ENCODE measurements around the gene TRIM7. TPM values are rescaled to one million over a fixed set of nuclear protein-coding genes. Genes with fewer than 3 reads are reported as not detected.
A peak's percentile ranks its signal among the peaks of the same experiment; 100 is the strongest.

TRIM7 gene
- total and polyA plus RNA-seq, 2 experiments from 2014 or later = 3.1 to 6.8 TPM

DNA sequence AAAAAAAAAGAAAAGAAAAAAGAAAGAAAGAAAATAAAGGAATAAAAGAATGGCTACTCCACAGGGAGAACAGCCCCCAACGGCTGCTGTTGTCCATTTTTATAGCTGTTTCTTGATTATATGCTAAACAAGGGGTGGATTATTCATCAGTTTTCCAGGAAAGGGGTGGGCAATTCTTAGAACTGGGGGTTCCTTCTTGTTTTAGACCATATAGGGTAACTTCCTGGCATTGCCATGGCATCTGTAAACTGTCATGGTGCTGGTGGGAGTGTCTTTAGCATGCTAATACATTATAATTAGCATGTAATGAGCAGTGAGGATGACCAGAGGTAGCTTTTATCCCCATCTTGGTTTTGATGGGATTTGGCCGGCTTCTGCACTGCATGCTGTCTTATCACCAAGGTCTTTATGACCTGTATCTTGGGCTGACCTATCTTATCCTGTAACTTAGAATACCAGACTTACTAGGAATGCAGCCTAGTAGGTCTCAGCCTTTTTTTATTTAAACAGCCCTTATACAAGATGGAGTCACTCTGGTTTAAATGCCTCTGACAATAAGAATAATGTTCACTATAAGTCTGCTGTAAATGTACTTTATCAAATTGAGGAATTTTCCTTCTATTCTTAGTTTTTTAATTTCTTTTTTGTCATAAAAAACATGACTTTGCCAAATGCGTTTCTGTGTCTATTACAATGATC, 28.6 kb downstream of the TRIM7 start:
- 66 to 67% methylated on average over 3 of the region's 3 CpGs for WGBS, 2 experiments (ENCODE audit: low coverage in 1 of 2, low lambda C conversion rate in 2 of 2, missing lambda C conversion rate in 2 of 2)
- 0 out of 2 replicates have a peak, but pooled peaks cover 8% of the 10 kb centered on the region for H3F3A ChIP-seq (ENCODE audit: insufficient read depth)
- TF ChIP-seq EZH2 (IDR thresholded peaks at IDR 0.05; ENCODE audit: insufficient read depth, poor library complexity, severe bottlenecking) (no peak), EZH2phosphoT487 (IDR thresholded peaks at IDR 0.05; ENCODE audit: insufficient read depth, low read depth) (no peak)
- H3K9me2 ChIP-seq (ENCODE audit: insufficient read depth) = no peaks in the 10 kb centered on the region
- H3K4me2 ChIP-seq (ENCODE audit: unreplicated experiment) = no peak overlapping the region
- no peak overlapping the region for H3K4me3 ChIP-seq
- in situ Hi-C loops (cut with MboI) = no loop called here
- H3K79me2 ChIP-seq (ENCODE audit: insufficient read depth) = no peaks in the 10 kb centered on the region
- no peaks in the 10 kb centered on the region for H3K4me1 ChIP-seq (ENCODE audit: insufficient read depth)
- no peaks in the 10 kb centered on the region for H3K36me3 ChIP-seq (ENCODE audit: low read depth)
- no peak overlapping the region for H2AFZ ChIP-seq
- H3K9ac ChIP-seq = no peak overlapping the region
- H3K27ac ChIP-seq = no peak overlapping the region
- H3K27me3 ChIP-seq (replicated peaks; ENCODE audit: insufficient read depth) = peaks cover 6% of the 10 kb centered on the region; the same call in 1 of the 2 replicates
- H4K20me1 ChIP-seq (ENCODE audit: insufficient read depth) = no peaks in the 10 kb centered on the region
- no peaks in the 10 kb centered on the region for H3K9me3 ChIP-seq (ENCODE audit: low read depth)
- no peak for DNase-seq

- Histone ChIP-seq H3K9ac (no peak overlapping the region), H3K27ac (no peak overlapping the region), H3K36me3 (ENCODE audit: low read depth) (no peaks in the 10 kb centered on the region), H3K27me3 (replicated peaks; ENCODE audit: insufficient read depth) (peaks cover 8% of the 10 kb centered on the region; the same call in 1 of the 2 replicates), H2AFZ (no peak overlapping the region; the same call in 1 of the 2 replicates), H3K4me3 (no peak overlapping the region), H3K4me2 (ENCODE audit: unreplicated experiment) (no peak overlapping the region), H3K9me3 (ENCODE audit: low read depth) (no peaks in the 10 kb centered on the region), H3K9me2 (ENCODE audit: insufficient read depth) (no peaks in the 10 kb centered on the region), H3K4me1 (ENCODE audit: insufficient read depth) (no peaks in the 10 kb centered on the region), H4K20me1 (ENCODE audit: insufficient read depth) (no peaks in the 10 kb centered on the region), H3K79me2 (ENCODE audit: insufficient read depth) (no peaks in the 10 kb centered on the region), H3F3A (ENCODE audit: insufficient read depth) (peaks cover 15% of the 10 kb centered on the region; the same call in 1 of the 2 replicates)
- DNase-seq = peak; percentile 34
- WGBS, 2 experiments (ENCODE audit: low coverage in 1 of 2, low lambda C conversion rate in 2 of 2, missing lambda C conversion rate in 2 of 2) = 15% methylated on average over 50 of the region's 50 CpGs
- no peak for TF ChIP-seq EZH2 (IDR thresholded peaks at IDR 0.05; ENCODE audit: insufficient read depth, poor library complexity, severe bottlenecking)
- TF ChIP-seq EZH2phosphoT487 (IDR thresholded peaks at IDR 0.05; ENCODE audit: insufficient read depth, low read depth) = no peak
- in situ Hi-C loops (cut with MboI) = no loop called here
These were observed 31.3 kb downstream of the TRIM7 start for GRCh38 chr5:181173420-181174342.

DNA sequence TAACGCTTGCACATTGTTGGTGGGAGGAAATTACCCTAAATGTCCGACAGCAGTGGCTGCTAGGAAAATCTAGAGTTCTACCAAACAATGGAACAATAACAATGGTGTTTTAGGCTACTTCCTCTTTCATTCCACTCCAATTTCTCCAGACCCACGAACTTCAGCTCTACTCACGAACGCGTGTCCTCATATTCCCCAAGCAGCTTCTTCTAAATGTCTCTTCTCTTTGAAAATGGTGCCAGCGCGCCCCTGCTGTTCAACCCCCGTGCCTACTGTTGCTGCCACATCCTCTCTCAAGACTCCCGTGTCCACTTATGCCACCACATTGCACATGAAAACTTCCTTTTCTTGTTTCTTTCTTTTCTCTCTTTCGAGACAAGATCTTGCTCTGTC, 32.0 kb downstream of the TRIM7 start:
- Histone ChIP-seq H2AFZ (no peak overlapping the region; the same call in 1 of the 2 replicates), H3K4me3 (no peak overlapping the region)
- in situ Hi-C loops (cut with MboI) = no loop called here

DNA sequence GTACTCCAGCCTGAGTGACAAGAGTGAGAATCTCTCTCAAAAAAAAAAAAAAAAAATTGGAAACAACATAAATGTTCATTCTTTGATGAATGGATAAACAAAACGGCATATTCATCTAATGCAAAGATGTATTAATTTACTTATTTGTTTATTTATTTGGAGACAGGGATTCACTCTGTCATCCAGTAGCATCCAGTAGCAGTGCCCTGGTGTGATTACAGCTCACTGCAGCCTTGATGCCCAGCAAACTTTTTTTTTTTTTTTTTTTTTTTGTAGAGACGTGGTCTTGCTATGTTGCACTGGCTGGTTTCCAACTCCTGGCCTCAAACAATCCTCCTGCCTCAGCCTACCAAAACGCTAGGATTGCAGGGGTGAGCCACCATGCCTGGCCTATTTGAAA, 33.2 kb downstream of the TRIM7 start:
- no peaks in the 10 kb centered on the region for H3K79me2 ChIP-seq (ENCODE audit: insufficient read depth)
- in situ Hi-C loops (cut with MboI) = no loop called here
- WGBS, 2 experiments (ENCODE audit: low coverage in 1 of 2, low lambda C conversion rate in 2 of 2, missing lambda C conversion rate in 2 of 2) = 14 to 23% methylated on average over 3 of the region's 3 CpGs
- H3K27me3 ChIP-seq (replicated peaks; ENCODE audit: insufficient read depth) = peaks cover 20% of the 10 kb centered on the region; the same call in 1 of the 2 replicates
- H3K27ac ChIP-seq = no peak overlapping the region
- H3K36me3 ChIP-seq (ENCODE audit: low read depth) = no peaks in the 10 kb centered on the region
- no peaks in the 10 kb centered on the region for H4K20me1 ChIP-seq (ENCODE audit: insufficient read depth)
- H3K4me2 ChIP-seq (ENCODE audit: unreplicated experiment) = no peak overlapping the region
- DNase-seq = no peak
- no peaks in the 10 kb centered on the region for H3K9me3 ChIP-seq (ENCODE audit: low read depth)
- H2AFZ ChIP-seq = no peak overlapping the region
- no peak overlapping the region for H3K9ac ChIP-seq
- TF ChIP-seq EZH2phosphoT487 (IDR thresholded peaks at IDR 0.05; ENCODE audit: insufficient read depth, low read depth) (no peak), EZH2 (IDR thresholded peaks at IDR 0.05; ENCODE audit: insufficient read depth, poor library complexity, severe bottlenecking) (no peak)
- no peaks in the 10 kb centered on the region for H3K9me2 ChIP-seq (ENCODE audit: insufficient read depth)
- H3K4me3 ChIP-seq = no peak overlapping the region
- peaks cover 27% of the 10 kb centered on the region for H3F3A ChIP-seq (ENCODE audit: insufficient read depth)
- H3K4me1 ChIP-seq (ENCODE audit: insufficient read depth) = no peaks in the 10 kb centered on the region

More for the DNA sequence above, 32.0 kb downstream of the TRIM7 start:
- no peaks in the 10 kb centered on the region for H3K79me2 ChIP-seq (ENCODE audit: insufficient read depth)
- DNase-seq = no peak
- H3K4me1 ChIP-seq (ENCODE audit: insufficient read depth) = no peaks in the 10 kb centered on the region
- TF ChIP-seq EZH2phosphoT487 (IDR thresholded peaks at IDR 0.05; ENCODE audit: insufficient read depth, low read depth) = no peak
- TF ChIP-seq EZH2 (IDR thresholded peaks at IDR 0.05; ENCODE audit: insufficient read depth, poor library complexity, severe bottlenecking) = no peak
- H3K9ac ChIP-seq = no peak overlapping the region
- H4K20me1 ChIP-seq (ENCODE audit: insufficient read depth) = no peaks in the 10 kb centered on the region
- WGBS, 2 experiments (ENCODE audit: low coverage in 1 of 2, low lambda C conversion rate in 2 of 2, missing lambda C conversion rate in 2 of 2) = 38 to 45% methylated on average over 11 of the region's 11 CpGs
- no peaks in the 10 kb centered on the region for H3K9me3 ChIP-seq (ENCODE audit: low read depth)
- no peak overlapping the region for H3K4me2 ChIP-seq (ENCODE audit: unreplicated experiment)
- no peaks in the 10 kb centered on the region for H3K36me3 ChIP-seq (ENCODE audit: low read depth)
- no peak overlapping the region for H3K27ac ChIP-seq
- peaks cover 14% of the 10 kb centered on the region; the same call in 1 of the 2 replicates for H3K27me3 ChIP-seq (replicated peaks; ENCODE audit: insufficient read depth)
- no peaks in the 10 kb centered on the region for H3K9me2 ChIP-seq (ENCODE audit: insufficient read depth)
- H3F3A ChIP-seq (ENCODE audit: insufficient read depth) = peaks cover 18% of the 10 kb centered on the region
